ENCODE results near the gene PPP1R15A. TPM values are rescaled to one million over a fixed set of nuclear protein-coding genes. Genes with fewer than 3 reads are reported as not detected.
"Not testable (repeated sequence)": the region's sequence is repeated elsewhere in the genome, so short reads cannot be mapped to it uniquely, and the experiment has no call there.

PPP1R15A gene
- total RNA-seq, 1 experiment from 2014 or later = 50.7 TPM

- DNase-seq (ENCODE audit: low read depth) = no peak
These were observed 42.0 kb downstream of the PPP1R15A start for GRCh38 chr19:48914181-48914580.

- no peak for DNase-seq (ENCODE audit: low read depth)
These were observed 43.5 kb downstream of the PPP1R15A start for GRCh38 chr19:48915757-48916156.

GRCh38 chr19:48918071-48918470 is 45.9 kb downstream of the PPP1R15A start:
- no peak for DNase-seq (ENCODE audit: low read depth)

- DNase-seq (ENCODE audit: low read depth) = peak; percentile 33
These were observed 46.6 kb downstream of the PPP1R15A start for GRCh38 chr19:48918801-48919247.

- not testable (repeated sequence) for DNase-seq (ENCODE audit: low read depth)
These were observed 47.0 kb downstream of the PPP1R15A start for GRCh38 chr19:48919271-48919670.

- DNase-seq (ENCODE audit: low read depth) = no peak
These were observed 48.7 kb downstream of the PPP1R15A start for GRCh38 chr19:48920949-48921348.

- DNase-seq (ENCODE audit: low read depth) = no peak
These were observed 49.7 kb downstream of the PPP1R15A start for GRCh38 chr19:48921721-48922500.

- no peak for DNase-seq (ENCODE audit: low read depth)
These were observed 50.6 kb downstream of the PPP1R15A start for GRCh38 chr19:48922548-48923490.

GRCh38 chr19:48925240-48925843 is 53.1 kb downstream of the PPP1R15A start:
- DNase-seq (ENCODE audit: low read depth) = peak; percentile 88

Other genes starting within 250 kb of the PPP1R15A start
- gene DBP, start 235.0 kb upstream of the PPP1R15A start, total RNA-seq (2014; rRNA removed; shearing (Covaris generic)) = 3.0 and 10.0 TPM in 2 replicates
- not detected in 2 replicates for gene CA11, start 226.2 kb upstream of the PPP1R15A start, total RNA-seq (2014; rRNA removed; shearing (Covaris generic))
- not detected in 2 replicates for gene NTN5, start 199.4 kb upstream of the PPP1R15A start, total RNA-seq (2014; rRNA removed; shearing (Covaris generic))
- gene FUT2, start 176.4 kb upstream of the PPP1R15A start, total RNA-seq (2014; rRNA removed; shearing (Covaris generic)) = not detected in 2 replicates
- gene MAMSTR, start 152.7 kb upstream of the PPP1R15A start, total RNA-seq (2014; rRNA removed; shearing (Covaris generic)) = 0.34 and 2.9 TPM in 2 replicates
- gene RASIP1, start 131.8 kb upstream of the PPP1R15A start, total RNA-seq (2014; rRNA removed; shearing (Covaris generic)) = 0.17 TPM in 1 of 2 replicates, not detected in the other
- not detected in 2 replicates for gene IZUMO1, start 125.5 kb upstream of the PPP1R15A start, total RNA-seq (2014; rRNA removed; shearing (Covaris generic))
- gene FUT1, start 119.8 kb upstream of the PPP1R15A start, total RNA-seq (2014; rRNA removed; shearing (Covaris generic)) = 0.39 TPM in 1 of 2 replicates, not detected in the other
- not detected in 2 replicates for gene FGF21, start 116.9 kb upstream of the PPP1R15A start, total RNA-seq (2014; rRNA removed; shearing (Covaris generic))
- gene BCAT2, start 61.4 kb upstream of the PPP1R15A start, total RNA-seq (2014; rRNA removed; shearing (Covaris generic)) = 29.5 and 36.7 TPM in 2 replicates
- gene HSD17B14, start 35.9 kb upstream of the PPP1R15A start, total RNA-seq (2014; rRNA removed; shearing (Covaris generic)) = 0.69 TPM in 1 of 2 replicates, not detected in the other
- gene PLEKHA4, start 3.8 kb upstream of the PPP1R15A start, total RNA-seq (2014; rRNA removed; shearing (Covaris generic)) = 2.1 and 4.5 TPM in 2 replicates
- gene TULP2, start 26.3 kb downstream of the PPP1R15A start, total RNA-seq (2014; rRNA removed; shearing (Covaris generic)) = not detected in 2 replicates
- gene NUCB1, start 27.9 kb downstream of the PPP1R15A start, total RNA-seq (2014; rRNA removed; shearing (Covaris generic)) = 105 and 106 TPM in 2 replicates
- not detected in 2 replicates for gene DHDH, start 61.3 kb downstream of the PPP1R15A start, total RNA-seq (2014; rRNA removed; shearing (Covaris generic))
- gene BAX, start 82.5 kb downstream of the PPP1R15A start, total RNA-seq (2014; rRNA removed; shearing (Covaris generic)) = 43.7 and 54.2 TPM in 2 replicates
- gene FTL, start 92.9 kb downstream of the PPP1R15A start, total RNA-seq (2014; rRNA removed; shearing (Covaris generic)) = 754 and 855 TPM in 2 replicates
- 19.2 and 36.8 TPM in 2 replicates for gene GYS1, start 120.9 kb downstream of the PPP1R15A start, total RNA-seq (2014; rRNA removed; shearing (Covaris generic))
- 550 and 590 TPM in 2 replicates for gene RUVBL2, start 121.5 kb downstream of the PPP1R15A start, total RNA-seq (2014; rRNA removed; shearing (Covaris generic))
- gene LHB, start 144.7 kb downstream of the PPP1R15A start, total RNA-seq (2014; rRNA removed; shearing (Covaris generic)) = 0.60 and 4.0 TPM in 2 replicates
- 5.3 and 11.9 TPM in 2 replicates for gene CGB3, start 151.9 kb downstream of the PPP1R15A start, total RNA-seq (2014; rRNA removed; shearing (Covaris generic))
- gene CGB2, start 159.5 kb downstream of the PPP1R15A start, total RNA-seq (2014; rRNA removed; shearing (Covaris generic)) = 2.2 TPM in 1 of 2 replicates, not detected in the other
- not detected in 2 replicates for gene CGB1, start 164.5 kb downstream of the PPP1R15A start, total RNA-seq (2014; rRNA removed; shearing (Covaris generic))
- gene CGB5, start 171.4 kb downstream of the PPP1R15A start, total RNA-seq (2014; rRNA removed; shearing (Covaris generic)) = 22.0 and 35.7 TPM in 2 replicates
- 27.8 and 31.4 TPM in 2 replicates for gene CGB8, start 176.7 kb downstream of the PPP1R15A start, total RNA-seq (2014; rRNA removed; shearing (Covaris generic))
- gene CGB7, start 185.3 kb downstream of the PPP1R15A start, total RNA-seq (2014; rRNA removed; shearing (Covaris generic)) = 4.3 and 6.8 TPM in 2 replicates
- not detected in 2 replicates for gene NTF4, start 192.4 kb downstream of the PPP1R15A start, total RNA-seq (2014; rRNA removed; shearing (Covaris generic))
- gene KCNA7, start 200.3 kb downstream of the PPP1R15A start, total RNA-seq (2014; rRNA removed; shearing (Covaris generic)) = not detected in 2 replicates
- gene SNRNP70, start 213.0 kb downstream of the PPP1R15A start, total RNA-seq (2014; rRNA removed; shearing (Covaris generic)) = 179 and 191 TPM in 2 replicates
- 6.7 and 7.2 TPM in 2 replicates for gene LIN7B, start 241.9 kb downstream of the PPP1R15A start, total RNA-seq (2014; rRNA removed; shearing (Covaris generic))
- 2.3 and 2.6 TPM in 2 replicates for gene C19orf73, start 246.7 kb downstream of the PPP1R15A start, total RNA-seq (2014; rRNA removed; shearing (Covaris generic))
- gene PPFIA3, start 247.1 kb downstream of the PPP1R15A start, total RNA-seq (2014; rRNA removed; shearing (Covaris generic)) = 5.4 and 10.4 TPM in 2 replicates